NB4 (cell line): ENCODE measurements around the gene TSPYL6.

ENCODE experiments used
- DNase-seq: peaks from one replicate; pipeline ENCODE4 v3.0.0; 2010; ENCODE audit warnings: low read depth
- H3K4me3 ChIP-seq: one replicate; pipeline ENCODE4 v1.5.1; 2011; ENCODE audit warnings: mild to moderate bottlenecking, low read depth, low read length, moderate library complexity
- MYC ChIP-seq: IDR thresholded peaks from 2 replicates; pipeline ENCODE4 v1.6.1; 2011; ENCODE audit warnings: low read depth, low read length
- POLR2A ChIP-seq: IDR thresholded peaks from 2 replicates; pipeline ENCODE4 v1.6.1; 2011; ENCODE audit warnings: mild to moderate bottlenecking; ENCODE audit not compliant: insufficient read length; ENCODE audit errors: extremely low read depth
- TF ChIP-seq, protein P1 (sequence below): IDR thresholded peaks from one replicate; pipeline ENCODE4 v1.5.1; 2012; ENCODE audit warnings: low read depth, low read length
- TF ChIP-seq, protein P2 (sequence below): IDR thresholded peaks from 2 replicates; pipeline ENCODE4 v1.6.1; 2011; ENCODE audit warnings: low read depth, low read length

TSPYL6 gene

DNA sequence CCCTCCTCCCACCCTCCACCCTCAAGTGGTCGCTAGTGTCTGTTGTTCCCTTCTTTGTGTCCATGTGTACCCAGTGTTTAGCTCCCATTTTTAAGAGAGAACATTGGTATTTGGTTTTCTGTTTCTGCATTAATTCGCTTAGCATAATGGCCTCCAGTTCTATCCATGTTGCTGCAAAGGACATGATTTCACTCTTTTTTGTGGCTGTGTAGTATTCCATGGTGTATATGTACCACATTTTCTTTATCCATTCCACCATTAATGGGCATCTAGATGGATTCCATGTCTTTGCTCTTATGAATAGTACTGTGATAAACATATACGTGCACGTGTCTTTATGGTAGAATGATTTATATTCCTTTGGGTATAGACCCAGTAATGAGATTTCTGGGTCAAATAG lies 42.9 kb downstream of the TSPYL6 start:
- TF ChIP-seq POLR2A (no peak), MYC (no peak)
- TF ChIP-seq, protein P1, sequence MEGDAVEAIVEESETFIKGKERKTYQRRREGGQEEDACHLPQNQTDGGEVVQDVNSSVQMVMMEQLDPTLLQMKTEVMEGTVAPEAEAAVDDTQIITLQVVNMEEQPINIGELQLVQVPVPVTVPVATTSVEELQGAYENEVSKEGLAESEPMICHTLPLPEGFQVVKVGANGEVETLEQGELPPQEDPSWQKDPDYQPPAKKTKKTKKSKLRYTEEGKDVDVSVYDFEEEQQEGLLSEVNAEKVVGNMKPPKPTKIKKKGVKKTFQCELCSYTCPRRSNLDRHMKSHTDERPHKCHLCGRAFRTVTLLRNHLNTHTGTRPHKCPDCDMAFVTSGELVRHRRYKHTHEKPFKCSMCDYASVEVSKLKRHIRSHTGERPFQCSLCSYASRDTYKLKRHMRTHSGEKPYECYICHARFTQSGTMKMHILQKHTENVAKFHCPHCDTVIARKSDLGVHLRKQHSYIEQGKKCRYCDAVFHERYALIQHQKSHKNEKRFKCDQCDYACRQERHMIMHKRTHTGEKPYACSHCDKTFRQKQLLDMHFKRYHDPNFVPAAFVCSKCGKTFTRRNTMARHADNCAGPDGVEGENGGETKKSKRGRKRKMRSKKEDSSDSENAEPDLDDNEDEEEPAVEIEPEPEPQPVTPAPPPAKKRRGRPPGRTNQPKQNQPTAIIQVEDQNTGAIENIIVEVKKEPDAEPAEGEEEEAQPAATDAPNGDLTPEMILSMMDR: no peak
- TF ChIP-seq, protein P2, sequence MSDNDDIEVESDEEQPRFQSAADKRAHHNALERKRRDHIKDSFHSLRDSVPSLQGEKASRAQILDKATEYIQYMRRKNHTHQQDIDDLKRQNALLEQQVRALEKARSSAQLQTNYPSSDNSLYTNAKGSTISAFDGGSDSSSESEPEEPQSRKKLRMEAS: no peak
- H3K4me3 ChIP-seq: no peak overlapping the region
- no peak for DNase-seq

DNA sequence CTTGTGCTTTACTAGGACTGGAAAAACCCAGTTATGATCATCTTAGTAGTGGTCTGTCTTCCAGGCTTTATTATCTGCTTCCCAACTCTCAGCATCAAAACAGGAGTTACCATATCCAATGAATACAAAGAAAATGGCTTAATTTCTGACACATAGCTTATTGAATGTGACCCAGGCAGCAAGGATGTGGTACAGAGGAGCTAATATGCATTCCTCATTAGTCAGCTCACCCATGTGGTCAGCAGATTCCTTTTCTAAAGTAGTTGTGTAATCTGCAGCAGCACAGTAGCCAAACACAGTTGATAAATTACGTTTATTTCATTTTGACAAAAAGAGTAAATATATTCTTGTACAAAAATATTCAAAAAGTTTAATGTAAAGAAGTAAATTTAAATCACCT lies 43.6 kb downstream of the TSPYL6 start:
- DNase-seq: peak; percentile 37
- no peak for TF ChIP-seq POLR2A
- TF ChIP-seq, protein P2: peak; percentile 18; the same call in 1 of the 2 replicates
- TF ChIP-seq, protein P1: no peak
- TF ChIP-seq MYC: no peak
- H3K4me3 ChIP-seq: no peak overlapping the region

DNA sequence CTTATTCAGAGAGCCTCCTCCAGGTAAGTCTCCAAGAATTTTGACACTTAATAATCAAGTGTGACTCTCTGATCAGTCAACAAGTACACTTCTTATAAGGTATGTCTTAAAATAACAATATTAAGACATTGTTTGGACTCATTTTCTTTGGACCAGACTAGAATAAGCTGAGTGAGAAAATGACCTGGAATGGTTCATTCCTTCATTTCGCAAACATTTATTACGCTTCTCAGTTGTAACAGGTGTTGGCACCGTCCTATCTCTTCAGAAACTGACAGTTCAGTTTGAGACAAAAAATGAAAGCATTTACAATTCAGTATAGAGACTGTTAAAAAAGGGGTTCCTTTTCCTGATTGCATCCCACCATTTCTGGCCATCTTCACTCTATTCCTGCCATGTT lies 46.6 kb downstream of the TSPYL6 start:
- no peak overlapping the region for H3K4me3 ChIP-seq
- TF ChIP-seq, protein P2: no peak
- TF ChIP-seq, protein P1: no peak
- TF ChIP-seq POLR2A: no peak
- TF ChIP-seq MYC: no peak
- DNase-seq: no peak

DNA sequence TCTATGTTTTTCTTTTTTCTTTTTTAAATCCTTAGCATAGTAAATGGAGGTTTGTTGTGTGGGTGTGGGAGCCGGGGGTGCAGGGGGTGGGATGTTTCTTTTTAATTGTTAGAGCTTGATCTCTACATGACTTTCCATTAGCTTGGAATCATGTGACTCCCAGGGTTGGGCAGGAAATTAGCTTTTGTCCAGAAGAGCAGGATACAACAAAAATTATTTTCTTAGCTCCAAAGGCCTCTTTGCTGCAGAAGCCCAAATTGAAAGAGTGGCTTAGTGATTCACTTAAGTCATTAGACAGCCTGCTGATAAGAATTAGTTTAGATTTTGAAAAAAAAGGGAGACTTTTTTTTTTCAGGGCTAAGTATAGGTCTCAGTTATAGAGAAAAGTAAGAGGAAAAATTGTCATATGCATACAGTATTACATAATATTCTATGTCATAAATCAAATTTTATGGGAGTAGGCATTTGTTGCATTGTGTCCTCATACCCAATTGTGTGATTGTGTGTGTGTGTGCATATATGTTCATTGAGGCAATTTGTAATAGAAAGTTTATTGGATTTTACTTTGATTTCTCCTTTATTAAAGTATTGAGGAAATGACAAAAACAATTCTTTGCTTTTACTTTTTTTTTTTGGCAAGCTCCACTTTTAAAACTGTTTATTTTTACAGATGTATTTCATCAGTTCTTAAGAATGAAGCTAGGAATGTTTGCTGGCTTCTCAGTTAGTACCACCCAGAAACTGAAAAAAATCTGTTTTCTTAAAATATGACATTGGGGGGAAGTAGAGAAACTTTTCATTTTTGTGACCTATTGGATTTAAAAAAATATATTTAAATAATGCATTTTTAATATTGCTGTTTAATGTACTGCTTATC lies 47.4 kb downstream of the TSPYL6 start:
- no peak overlapping the region for H3K4me3 ChIP-seq
- TF ChIP-seq, protein P2: no peak
- TF ChIP-seq, protein P1: no peak
- no peak for TF ChIP-seq MYC
- no peak for TF ChIP-seq POLR2A
- no peak for DNase-seq

DNA sequence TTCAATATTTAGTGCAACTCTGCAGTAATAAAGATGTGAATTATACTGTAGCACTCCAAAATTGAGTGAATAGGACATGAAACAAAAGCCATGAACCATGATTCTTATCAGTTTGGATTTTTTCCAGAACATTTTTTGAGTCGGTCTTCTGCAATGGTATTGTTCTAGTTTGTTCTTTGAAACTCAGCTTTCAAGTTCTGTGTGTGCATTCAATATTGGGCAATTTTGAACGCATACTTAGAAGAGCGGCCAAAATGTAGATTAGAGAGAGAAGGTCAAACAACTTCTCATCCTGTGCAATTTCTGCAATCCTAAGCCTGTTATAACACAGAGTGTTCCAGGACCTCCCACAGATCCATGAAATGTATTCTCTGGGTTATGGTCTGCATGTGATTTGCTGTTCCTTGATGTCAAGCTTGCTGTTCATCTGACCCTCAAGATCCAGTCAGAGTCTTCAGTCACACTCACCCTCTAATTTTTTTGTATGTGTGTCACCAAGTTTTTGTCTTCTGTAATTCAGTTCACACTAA lies 48.3 kb downstream of the TSPYL6 start:
- no peak overlapping the region for H3K4me3 ChIP-seq
- DNase-seq: no peak
- TF ChIP-seq, protein P1: no peak
- no peak for TF ChIP-seq POLR2A
- TF ChIP-seq, protein P2: no peak
- TF ChIP-seq MYC: no peak
